GM23338 (cell line): ENCODE data around the gene CSF3. TPM values are rescaled to one million over a fixed set of nuclear protein-coding genes. Genes with fewer than 3 reads are reported as not detected.

Experiments used
- ATAC-seq: fragments of 200-7000 bp; cut with Tn5 transposase; 3 replicates; pipeline ENCODE4 v1.9.1; 2020
- DNase-seq: peaks from one replicate; pipeline ENCODE4 v3.0.0-alpha.2; 2015; ENCODE audit warnings: low spot score
- H2AFZ ChIP-seq: fragments of 200-600 bp; sonication (generic); 2 replicates; pipeline ENCODE4 v1.8.0; 2016; ENCODE audit warnings: antibody characterized with exemption, mild to moderate bottlenecking, moderate library complexity
- H3F3A ChIP-seq: fragments of 200-600 bp; sonication (generic); replicated peaks from 2 replicates; pipeline ENCODE4 v1.8.0; 2017; ENCODE audit warnings: antibody characterized with exemption, mixed run types, low read depth
- H3K27ac ChIP-seq: fragments of 200-600 bp; sonication (generic); 2 replicates; pipeline ENCODE4 v1.6.1; 2016; ENCODE audit warnings: low read depth
- H3K27me3 ChIP-seq: fragments of 200-600 bp; sonication (generic); 2 replicates; pipeline ENCODE4 v1.8.0; 2016; ENCODE audit warnings: mild to moderate bottlenecking, mixed run types, moderate library complexity; ENCODE audit not compliant: insufficient read depth
- H3K36me3 ChIP-seq: fragments of 200-600 bp; sonication (generic); 2 replicates; pipeline ENCODE4 v1.8.0; 2016; ENCODE audit warnings: mild to moderate bottlenecking; ENCODE audit not compliant: insufficient read depth
- H3K4me1 ChIP-seq: fragments of 200-600 bp; sonication (generic); 2 replicates; pipeline ENCODE4 v1.8.0; 2016; ENCODE audit warnings: mild to moderate bottlenecking, moderate library complexity; ENCODE audit not compliant: insufficient read depth
- H3K4me2 ChIP-seq: fragments of 200-600 bp; sonication (generic); 2 replicates; pipeline ENCODE4 v1.7.1; 2017; ENCODE audit warnings: mixed run types
- H3K4me3 ChIP-seq: fragments of 200-600 bp; sonication (generic); 2 replicates; pipeline ENCODE4 v1.6.1; 2016; ENCODE audit warnings: mixed run types
- H3K79me2 ChIP-seq: fragments of 200-600 bp; sonication (generic); replicated peaks from 2 replicates; pipeline ENCODE4 v1.8.0; 2017; ENCODE audit warnings: mild to moderate bottlenecking; ENCODE audit not compliant: insufficient read depth
- H3K9me2 ChIP-seq: fragments of 200-600 bp; sonication (generic); 2 replicates; pipeline ENCODE4 v1.8.0; 2017; ENCODE audit not compliant: insufficient read depth
- H4K20me1 ChIP-seq: fragments of 200-600 bp; sonication (generic); replicated peaks from 2 replicates; pipeline ENCODE4 v1.8.0; 2017; ENCODE audit warnings: mild to moderate bottlenecking; ENCODE audit not compliant: insufficient read depth
- H3K27ac Mint-ChIP-seq: 2 replicates; pipeline ENCODE4 v1.8.0; 2020; ENCODE audit warnings: inconsistent platforms, mild to moderate bottlenecking, moderate library complexity, mixed read lengths
- H3K27me3 Mint-ChIP-seq: 3 replicates; pipeline ENCODE4 v1.8.0; 2022; ENCODE audit warnings: low read depth, mild to moderate bottlenecking, moderate library complexity, mixed read lengths, inconsistent platforms; ENCODE audit not compliant: insufficient read depth, poor library complexity
- H3K36me3 Mint-ChIP-seq: 3 replicates; pipeline ENCODE4 v1.8.0; 2021; ENCODE audit warnings: low read depth, mild to moderate bottlenecking, inconsistent platforms, moderate library complexity, mixed read lengths
- H3K4me1 Mint-ChIP-seq: 3 replicates; pipeline ENCODE4 v1.8.0; 2020; ENCODE audit warnings: mild to moderate bottlenecking, inconsistent platforms, mixed read lengths
- H3K4me3 Mint-ChIP-seq: 3 replicates; pipeline ENCODE4 v1.8.0; 2021; ENCODE audit warnings: moderate library complexity, mild to moderate bottlenecking, inconsistent platforms, mixed read lengths
- H3K9me3 Mint-ChIP-seq: 3 replicates; pipeline ENCODE4 v1.8.0; 2020; ENCODE audit warnings: moderate library complexity, mild to moderate bottlenecking, inconsistent platforms, mixed read lengths
- EZH2phosphoT487 ChIP-seq: fragments of 200-600 bp; sonication (generic); IDR thresholded peaks from one replicate; pipeline ENCODE4 v1.8.1; 2018; ENCODE audit warnings: antibody characterized with exemption; ENCODE audit not compliant: unreplicated experiment
- JUNB ChIP-seq: IDR thresholded peaks from one replicate; pipeline ENCODE4 v1.6.1; 2016; ENCODE audit warnings: antibody characterized with exemption; ENCODE audit not compliant: unreplicated experiment
- POLR2AphosphoS5 ChIP-seq: IDR thresholded peaks from 2 replicates; pipeline ENCODE4 v1.6.1; 2016; ENCODE audit warnings: antibody characterized with exemption, low read depth
- REST ChIP-seq: IDR thresholded peaks from one replicate; pipeline ENCODE4 v1.6.1; 2018; ENCODE audit warnings: antibody characterized with exemption; ENCODE audit not compliant: unreplicated experiment
- STAT1 ChIP-seq: IDR thresholded peaks from one replicate; pipeline ENCODE4 v1.6.1; 2016; ENCODE audit warnings: antibody characterized with exemption; ENCODE audit not compliant: unreplicated experiment
- ZNF114 ChIP-seq: fragments of 250-450 bp; sonication (Bioruptor Pico); IDR thresholded peaks from 2 replicates; pipeline ENCODE4 v1.5.0; 2020; ENCODE audit warnings: mild to moderate bottlenecking, moderate library complexity
- ZNF462 ChIP-seq: fragments of 250-450 bp; sonication (Bioruptor Pico); IDR thresholded peaks from 2 replicates; pipeline ENCODE4 v1.5.0; 2020; ENCODE audit warnings: mild to moderate bottlenecking, moderate library complexity
- polyA plus RNA-seq: library from polyadenylated mRNA; unstranded; fragments of >200 nt; fragmentation: Nextera tagmentation; extraction: Ambion mirVana; gene quantifications from 2 replicates; pipeline ENCODE4 v1.2.1, GENCODE V29; 2016
- total RNA-seq: library from RNA; depleted of rRNA; stranded (reverse); fragments of >200 nt; shearing (Covaris generic); gene quantifications from 2 replicates; pipeline ENCODE4 v1.2.3, GENCODE V29; 2014
- TF ChIP-seq, protein P1 (sequence below), 2 experiments: fragments of 200-600 bp in 1 of 2; sonication (generic) in 1 of 2; conservative IDR thresholded peaks; 2 replicates each; pipeline versions ENCODE4 v1.5.1 to v1.6.1; 2016 to 2017; ENCODE audit warnings: antibody characterized with exemption in 2 of 2, low read depth in 2 of 2, mild to moderate bottlenecking in 2 of 2, moderate library complexity in 1 of 2

The CSF3 gene
- total and polyA plus RNA-seq, 2 experiments from 2014 or later, result not detected

DNA sequence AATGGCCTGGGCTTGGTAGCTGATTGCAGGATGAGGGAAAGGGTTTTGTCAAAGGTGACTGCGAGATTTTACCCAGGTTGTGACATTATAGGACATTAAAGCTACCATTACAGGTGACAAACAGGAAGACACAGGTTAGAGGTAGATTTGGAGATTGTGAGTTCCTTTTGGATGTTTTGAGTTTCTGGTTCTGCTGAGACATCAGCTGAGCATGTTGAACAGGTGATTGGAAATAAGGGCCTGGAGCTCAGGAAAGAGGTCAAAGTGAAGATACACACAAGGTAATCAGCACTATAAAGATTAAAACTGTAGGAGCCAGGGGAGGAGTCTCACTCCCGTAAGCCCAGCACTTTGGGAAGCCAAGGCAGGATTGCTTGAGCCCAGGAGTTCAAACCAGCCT, 46.5 kb upstream of the CSF3 start (continued):
- TF ChIP-seq ZNF462 (CRISPR knock-in tag) (no peak), EZH2phosphoT487 (no peak), ZNF114 (CRISPR knock-in tag) (no peak), JUNB (no peak), POLR2AphosphoS5 (no peak)
- TF ChIP-seq, protein P1, sequence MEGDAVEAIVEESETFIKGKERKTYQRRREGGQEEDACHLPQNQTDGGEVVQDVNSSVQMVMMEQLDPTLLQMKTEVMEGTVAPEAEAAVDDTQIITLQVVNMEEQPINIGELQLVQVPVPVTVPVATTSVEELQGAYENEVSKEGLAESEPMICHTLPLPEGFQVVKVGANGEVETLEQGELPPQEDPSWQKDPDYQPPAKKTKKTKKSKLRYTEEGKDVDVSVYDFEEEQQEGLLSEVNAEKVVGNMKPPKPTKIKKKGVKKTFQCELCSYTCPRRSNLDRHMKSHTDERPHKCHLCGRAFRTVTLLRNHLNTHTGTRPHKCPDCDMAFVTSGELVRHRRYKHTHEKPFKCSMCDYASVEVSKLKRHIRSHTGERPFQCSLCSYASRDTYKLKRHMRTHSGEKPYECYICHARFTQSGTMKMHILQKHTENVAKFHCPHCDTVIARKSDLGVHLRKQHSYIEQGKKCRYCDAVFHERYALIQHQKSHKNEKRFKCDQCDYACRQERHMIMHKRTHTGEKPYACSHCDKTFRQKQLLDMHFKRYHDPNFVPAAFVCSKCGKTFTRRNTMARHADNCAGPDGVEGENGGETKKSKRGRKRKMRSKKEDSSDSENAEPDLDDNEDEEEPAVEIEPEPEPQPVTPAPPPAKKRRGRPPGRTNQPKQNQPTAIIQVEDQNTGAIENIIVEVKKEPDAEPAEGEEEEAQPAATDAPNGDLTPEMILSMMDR (conservative IDR thresholded peaks at IDR 0.05; ENCODE audit: low read depth in 2 of 2), result no peak

GRCh38 chr17:39969375-39969774, 45.9 kb upstream of the CSF3 start:
- Histone ChIP-seq H3K36me3 (no peaks in the 10 kb centered on the region), H3K4me3 (no peak overlapping the region), H2AFZ (no peak overlapping the region), H3K27ac (no peak overlapping the region), H3K79me2 (no peaks in the 10 kb centered on the region), H3K27me3 (no peaks in the 10 kb centered on the region; the same call in 1 of the 2 replicates), H3F3A (no peaks in the 10 kb centered on the region), H3K4me2 (no peak overlapping the region), H3K9me2 (no peaks in the 10 kb centered on the region), H3K4me1 (no peaks in the 10 kb centered on the region), H4K20me1 (no peaks in the 10 kb centered on the region)
- H3K9me3 Mint-ChIP-seq, result no peaks in the 10 kb centered on the region
- no peaks in the 10 kb centered on the region for H3K36me3 Mint-ChIP-seq
- ATAC-seq, result no peak
- H3K4me3 Mint-ChIP-seq, result no peak overlapping the region
- no peak overlapping the region for H3K27ac Mint-ChIP-seq
- peaks cover 10% of the 10 kb centered on the region for H3K27me3 Mint-ChIP-seq
- no peak for DNase-seq
- no peaks in the 10 kb centered on the region; the same call in 2 of the 3 replicates for H3K4me1 Mint-ChIP-seq
- TF ChIP-seq REST (no peak), POLR2AphosphoS5 (no peak), STAT1 (no peak)
- TF ChIP-seq, protein P1 (conservative IDR thresholded peaks at IDR 0.05; ENCODE audit: low read depth in 2 of 2), result no peak
